H1 (cell line): ENCODE measurements around the gene CTSK. TPM values are rescaled to one million over a fixed set of nuclear protein-coding genes. Genes with fewer than 3 reads are reported as not detected.

Source experiments
- EP300 ChIP-seq, 2 experiments: IDR thresholded peaks; 1 replicate in 1 of 2; 2 replicates in 1 of 2; pipeline ENCODE4 v1.6.1; 2011 to 2012; ENCODE audit warnings: low read depth in 2 of 2, low read length in 2 of 2, mild to moderate bottlenecking in 2 of 2, borderline replicate concordance in 1 of 2, inconsistent platforms in 1 of 2, moderate library complexity in 1 of 2
- SAP30 ChIP-seq: fragments of 300-600 bp; sonication (generic); IDR thresholded peaks from 2 replicates; pipeline ENCODE4 v1.7.1; 2012; ENCODE audit warnings: low read length, moderate library complexity, mild to moderate bottlenecking, inconsistent platforms; ENCODE audit not compliant: insufficient read depth, insufficient replicate concordance
- TAF1 ChIP-seq: IDR thresholded peaks from 2 replicates; pipeline ENCODE4 v1.6.1; 2011; ENCODE audit warnings: mild to moderate bottlenecking, low read depth, low read length
- polyA plus RNA-seq, 7 experiments: library from polyadenylated mRNA; depleted of rRNA in 3 of 7; stranded (reverse) in 5 of 7; unstranded in 2 of 7; fragments of >200 nt in 5 of 7; fragments of 200-250 nt in 2 of 7; gene quantifications; 1 replicate in 5 of 7; 2 replicates in 1 of 7; 4 replicates in 1 of 7; pipeline versions ENCODE4 v1.2.1 to v1.2.3, GENCODE V29; 2011 to 2013; ENCODE audit warnings: missing spikeins in 2 of 7, mixed read lengths in 2 of 7
- total RNA-seq: library from RNA; stranded (reverse); fragmentation: NEBNext Ultra II Directional; extraction: Animal tissue kit (Norgen Biotek cat#: 25700); gene quantifications from 2 replicates; pipeline ENCODE4 v1.2.1, GENCODE V29; 2021
- TF ChIP-seq, protein P1 (sequence below): IDR thresholded peaks from 2 replicates; pipeline ENCODE4 v1.6.1; 2012; ENCODE audit warnings: inconsistent platforms

CTSK gene
- total and polyA plus RNA-seq, 2 of the 8 experiments (the other 6 are each of a cell fraction or from before 2014, with no cell fraction given), result 2.7 to 4.2 TPM

- TF ChIP-seq SAP30, result no peak
- TF ChIP-seq, protein P1, sequence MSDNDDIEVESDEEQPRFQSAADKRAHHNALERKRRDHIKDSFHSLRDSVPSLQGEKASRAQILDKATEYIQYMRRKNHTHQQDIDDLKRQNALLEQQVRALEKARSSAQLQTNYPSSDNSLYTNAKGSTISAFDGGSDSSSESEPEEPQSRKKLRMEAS, result no peak
- no peak for TF ChIP-seq EP300 (IDR thresholded peaks at IDR 0.05; ENCODE audit: borderline replicate concordance in 1 of 2, low read depth in 2 of 2, low read length in 2 of 2)
- TF ChIP-seq TAF1, result no peak
- TF ChIP-seq, all 59 proteins: peak for 0
These were observed 29.7 kb downstream of the CTSK start (continued) for GRCh38 chr1:150778409-150778808.
